A549 treated with CORT108297 at 1 μM for 4 hours (cell line): ENCODE results near the gene TRAFD1. TPM values are rescaled to one million over a fixed set of nuclear protein-coding genes. Genes with fewer than 3 reads are reported as not detected.

Experiments
- total RNA-seq: library from RNA; stranded (reverse); fragments of 200-300 nt; extraction: Qiagen RNA extraction; gene quantifications from 5 replicates; pipeline ENCODE4 v1.2.3, GENCODE V29; 2022

Gene TRAFD1, protein sequence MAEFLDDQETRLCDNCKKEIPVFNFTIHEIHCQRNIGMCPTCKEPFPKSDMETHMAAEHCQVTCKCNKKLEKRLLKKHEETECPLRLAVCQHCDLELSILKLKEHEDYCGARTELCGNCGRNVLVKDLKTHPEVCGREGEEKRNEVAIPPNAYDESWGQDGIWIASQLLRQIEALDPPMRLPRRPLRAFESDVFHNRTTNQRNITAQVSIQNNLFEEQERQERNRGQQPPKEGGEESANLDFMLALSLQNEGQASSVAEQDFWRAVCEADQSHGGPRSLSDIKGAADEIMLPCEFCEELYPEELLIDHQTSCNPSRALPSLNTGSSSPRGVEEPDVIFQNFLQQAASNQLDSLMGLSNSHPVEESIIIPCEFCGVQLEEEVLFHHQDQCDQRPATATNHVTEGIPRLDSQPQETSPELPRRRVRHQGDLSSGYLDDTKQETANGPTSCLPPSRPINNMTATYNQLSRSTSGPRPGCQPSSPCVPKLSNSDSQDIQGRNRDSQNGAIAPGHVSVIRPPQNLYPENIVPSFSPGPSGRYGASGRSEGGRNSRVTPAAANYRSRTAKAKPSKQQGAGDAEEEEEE
- total RNA-seq = 17.4 to 18.9 TPM (median 18.0 TPM) in 5 replicates

DNA sequence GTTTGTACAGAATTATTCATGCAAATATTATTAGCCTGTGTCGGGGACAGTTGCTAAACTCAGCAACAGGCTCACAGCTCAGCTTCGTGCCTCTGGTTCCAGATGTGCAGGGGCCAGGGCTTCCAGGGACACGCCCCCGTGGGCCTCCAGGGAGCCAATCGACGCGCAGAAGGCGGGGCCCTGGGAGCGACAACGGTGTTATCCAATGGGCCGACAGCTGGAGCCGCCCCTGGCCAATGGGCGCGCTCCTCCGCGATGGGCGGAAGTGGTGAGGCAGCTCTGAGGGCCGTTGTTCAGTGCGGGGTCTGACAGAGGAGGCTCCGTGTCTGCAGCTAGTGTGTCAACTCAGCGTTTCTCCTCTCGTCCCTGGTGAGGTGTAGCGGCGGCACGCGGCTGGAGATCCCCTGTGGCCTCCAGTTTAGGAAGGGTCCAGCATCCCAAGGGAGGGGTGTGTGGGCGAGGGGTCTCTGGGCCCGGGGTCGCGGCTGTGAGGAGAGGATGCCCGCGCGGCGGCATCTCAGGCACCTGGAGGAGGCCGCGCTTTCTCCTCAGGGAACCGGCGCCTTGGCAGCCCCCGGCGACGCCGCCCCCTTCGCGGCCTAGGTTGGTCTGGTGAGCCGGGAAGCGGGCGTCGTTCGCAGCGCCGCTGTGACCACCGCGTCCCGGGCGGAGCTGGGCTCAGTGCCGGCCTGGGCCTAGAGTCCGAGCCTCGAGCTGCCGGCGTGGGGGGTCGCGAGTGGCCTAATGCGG is at the start of gene TRAFD1:
Gene TRAFD1, plus strand, starts transcription at position 311 of the 750 bp plus-strand sequence. CDS start 4,963 bp downstream, outside the sequence.

DNA sequence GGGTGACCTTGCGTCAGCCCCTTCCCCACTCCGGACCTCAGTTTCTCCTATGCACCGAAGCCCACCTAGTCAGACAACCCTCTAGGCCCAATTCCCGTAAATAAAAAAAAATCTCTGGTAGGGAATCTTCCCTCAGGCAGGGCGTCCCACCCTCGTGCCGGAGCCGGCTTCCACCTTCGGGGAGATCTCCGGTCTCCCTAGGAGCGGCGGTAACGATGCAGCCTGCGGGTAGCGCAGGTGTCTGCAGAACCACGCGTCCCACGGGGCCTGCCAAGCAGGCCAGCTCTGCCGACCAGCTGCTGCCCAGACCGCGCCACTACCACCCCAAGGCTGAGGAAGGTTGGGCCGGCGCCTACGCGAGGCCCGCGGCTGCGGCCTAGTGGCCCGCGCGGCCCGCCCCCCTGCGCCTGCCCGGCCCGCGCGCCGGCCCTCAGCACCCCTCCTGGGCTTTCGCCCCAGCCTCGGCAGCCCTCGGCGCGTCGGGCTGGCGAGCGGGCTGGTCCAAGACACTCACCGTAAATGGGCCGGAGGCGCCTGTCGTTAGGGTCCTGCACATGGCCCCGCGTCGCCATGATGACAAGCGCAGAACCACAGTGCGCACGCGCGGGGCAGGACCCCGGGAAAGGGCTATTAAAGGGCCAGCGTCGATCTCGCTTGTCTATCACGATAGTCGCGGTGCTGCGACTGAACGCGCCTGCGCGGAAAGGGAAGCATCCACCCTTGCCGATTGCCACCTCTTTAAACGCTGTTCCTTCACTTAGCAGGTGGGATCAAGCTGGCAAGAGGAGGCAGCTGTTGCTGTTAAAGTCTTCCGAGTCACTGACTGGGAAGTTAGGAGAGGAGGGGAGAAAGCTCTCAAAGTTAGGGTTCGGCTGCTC is 16.9 kb upstream of the TRAFD1 start, which contains the start of gene NAA25:
Gene NAA25, minus strand, starts transcription at position 582 of the 878 bp plus-strand sequence. Its CDS starts 10 bp downstream, at position 572.

Other genes starting within 250 kb of the TRAFD1 start
- 5.2 to 7.1 TPM (median 5.6 TPM) in 5 replicates for gene TMEM116, start 112.4 kb upstream of the TRAFD1 start, total RNA-seq
- gene ERP29, start 112.1 kb upstream of the TRAFD1 start, total RNA-seq = 125 to 133 TPM (median 130 TPM) in 5 replicates
- 17.5 to 26.4 TPM (median 22.6 TPM) in 5 replicates for gene NAA25, start 16.8 kb upstream of the TRAFD1 start, total RNA-seq